HT1080 (cell line): ENCODE results near the gene SCN4B. TPM values are rescaled to one million over a fixed set of nuclear protein-coding genes. Genes with fewer than 3 reads are reported as not detected.

Source experiments
- DNase-seq: peaks from one replicate; pipeline ENCODE4 v3.0.0-alpha.2; 2015; ENCODE audit warnings: low read depth
- total RNA-seq: library from RNA; depleted of rRNA; stranded (reverse); fragments of >200 nt; shearing (Covaris generic); gene quantifications from 2 replicates; pipeline ENCODE4 v1.2.3, GENCODE V29; 2014

SCN4B gene
- total RNA-seq, 1 experiment from 2014 or later = not detected

- peak; percentile 41 for DNase-seq
Observed at GRCh38 chr11:118175031-118175992, 22.7 kb upstream of the SCN4B start.

GRCh38 chr11:118174006-118174567 lies 21.5 kb upstream of the SCN4B start:
- no peak for DNase-seq

- no peak for DNase-seq
Observed at GRCh38 chr11:118172356-118172755, 19.7 kb upstream of the SCN4B start.

GRCh38 chr11:118171269-118172062 lies 18.8 kb upstream of the SCN4B start:
- DNase-seq = peak; percentile 45

- DNase-seq = no peak
Observed at GRCh38 chr11:118170882-118171268, 18.3 kb upstream of the SCN4B start.

- no peak for DNase-seq
Observed at GRCh38 chr11:118170231-118170630, 17.6 kb upstream of the SCN4B start.

- no peak for DNase-seq
Observed at GRCh38 chr11:118169300-118170140, 16.9 kb upstream of the SCN4B start.

GRCh38 chr11:118168751-118169150 lies 16.1 kb upstream of the SCN4B start:
- no peak for DNase-seq

- no peak for DNase-seq
Observed at GRCh38 chr11:118168316-118168715, 15.7 kb upstream of the SCN4B start.

GRCh38 chr11:118167906-118168305 lies 15.3 kb upstream of the SCN4B start:
- no peak for DNase-seq

- no peak for DNase-seq
Observed at GRCh38 chr11:118167253-118167652, 14.6 kb upstream of the SCN4B start.

GRCh38 chr11:118166641-118167040 lies 14.0 kb upstream of the SCN4B start:
- no peak for DNase-seq

GRCh38 chr11:118164885-118165284 lies 12.3 kb upstream of the SCN4B start:
- DNase-seq = no peak

- DNase-seq = no peak
Observed at GRCh38 chr11:118163494-118163893, 10.9 kb upstream of the SCN4B start.

- no peak for DNase-seq
Observed at GRCh38 chr11:118162846-118163245, 10.2 kb upstream of the SCN4B start.

GRCh38 chr11:118161786-118162185 lies 9.2 kb upstream of the SCN4B start:
- DNase-seq = no peak

GRCh38 chr11:118157186-118157895 lies 4.7 kb upstream of the SCN4B start:
- DNase-seq = no peak

- no peak for DNase-seq
Observed at GRCh38 chr11:118156531-118157185, 4.0 kb upstream of the SCN4B start.

- DNase-seq = no peak
Observed at GRCh38 chr11:118155776-118156530, 3.3 kb upstream of the SCN4B start.
